ENCODE measurements around the gene STAG1. TPM values are rescaled to one million over a fixed set of nuclear protein-coding genes. Genes with fewer than 3 reads are reported as not detected.
"Not testable (repeated sequence)": the region's sequence is repeated elsewhere in the genome, so short reads cannot be mapped to it uniquely, and the experiment has no call there.

The STAG1 gene
- total RNA-seq, 2 experiments from 2014 or later, result 34.1 to 36.2 TPM

- ChIA-PET CTCF (interaction anchor here (1.1 kb wide), 1 partner anchor 156 kb away, joined by 5 read pairs; the partner anchor contains the start of gene STAG1), POLR2A (interaction anchor here (0.8 to 2.6 kb wide), 2 partner anchors 19 to 156 kb away, joined by 3 to 9 read pairs; partner anchors contain the start of gene STAG1)
- no peak overlapping the region for H3K4me3 Mint-ChIP-seq
- H3K9me3 Mint-ChIP-seq, result no peaks in the 10 kb centered on the region
- DNase-seq, result no peak
- H3K27me3 Mint-ChIP-seq, result no peaks in the 10 kb centered on the region
- H3K4me1 Mint-ChIP-seq, result peaks cover 22% of the 10 kb centered on the region
- peaks cover 4% of the 10 kb centered on the region for H3K36me3 Mint-ChIP-seq (ENCODE audit: low read depth)
- H3K27ac Mint-ChIP-seq, result peak overlapping the region; percentile 38
These were observed 156.1 kb downstream of the STAG1 start for GRCh38 chr3:136595913-136596697.

- DNase-seq, result no peak
- H3K4me3 Mint-ChIP-seq, result no peak overlapping the region
- H3K36me3 Mint-ChIP-seq (ENCODE audit: low read depth), result peaks cover 23% of the 10 kb centered on the region
- ChIA-PET CTCF (interaction anchor here (1.3 to 2.0 kb wide), 3 partner anchors 9 to 166 kb away, joined by 3 to 7 read pairs (median 4); partner anchors contain the start of gene STAG1), POLR2A (interaction anchor here (1.7 kb wide), 1 partner anchor 166 kb away, joined by 5 read pairs; the partner anchor contains the start of gene STAG1)
- H3K27me3 Mint-ChIP-seq, result no peaks in the 10 kb centered on the region
- H3K27ac Mint-ChIP-seq, result no peak overlapping the region
- H3K9me3 Mint-ChIP-seq, result no peaks in the 10 kb centered on the region
- H3K4me1 Mint-ChIP-seq, result peaks cover 5% of the 10 kb centered on the region
These were observed 165.6 kb downstream of the STAG1 start for GRCh38 chr3:136586580-136586979.

GRCh38 chr3:136584728-136585127 is 167.4 kb downstream of the STAG1 start:
- Mint-ChIP-seq H3K4me1 (peaks cover 5% of the 10 kb centered on the region), H3K4me3 (no peak overlapping the region), H3K27ac (no peak overlapping the region), H3K9me3 (no peaks in the 10 kb centered on the region), H3K27me3 (no peaks in the 10 kb centered on the region), H3K36me3 (ENCODE audit: low read depth) (peaks cover 23% of the 10 kb centered on the region)
- no peak for DNase-seq
- ChIA-PET POLR2A (no interaction called here), CTCF (interaction anchor here (0.6 to 2.0 kb wide), 2 partner anchors 168 to 280 kb away, joined by 4 to 7 read pairs; partner anchors contain the start of gene STAG1)

GRCh38 chr3:136583823-136584222 is 168.4 kb downstream of the STAG1 start:
- Mint-ChIP-seq H3K27ac (no peak overlapping the region), H3K4me1 (peaks cover 5% of the 10 kb centered on the region), H3K27me3 (no peaks in the 10 kb centered on the region), H3K36me3 (ENCODE audit: low read depth) (peaks cover 25% of the 10 kb centered on the region), H3K4me3 (no peak overlapping the region), H3K9me3 (no peaks in the 10 kb centered on the region)
- ChIA-PET CTCF (no interaction called here), POLR2A (no interaction called here)
- no peak for DNase-seq

- Mint-ChIP-seq H3K27me3 (no peaks in the 10 kb centered on the region), H3K9me3 (no peaks in the 10 kb centered on the region), H3K36me3 (ENCODE audit: low read depth) (peaks cover 11% of the 10 kb centered on the region), H3K27ac (no peak overlapping the region), H3K4me1 (no peaks in the 10 kb centered on the region), H3K4me3 (no peak overlapping the region)
- DNase-seq, result no peak
- POLR2A ChIA-PET, result no interaction called here
- CTCF ChIA-PET, result interaction anchor here (1.3 to 2.0 kb wide), 2 partner anchors 9 to 175 kb away, joined by 4 to 6 read pairs; partner anchors contain the start of gene STAG1
These were observed 174.4 kb downstream of the STAG1 start for GRCh38 chr3:136577791-136578190.

GRCh38 chr3:136576279-136577009 is 175.7 kb downstream of the STAG1 start:
- no peak for DNase-seq
- Mint-ChIP-seq H3K4me3 (no peak overlapping the region), H3K4me1 (no peaks in the 10 kb centered on the region), H3K27ac (no peak overlapping the region), H3K9me3 (no peaks in the 10 kb centered on the region), H3K27me3 (no peaks in the 10 kb centered on the region), H3K36me3 (ENCODE audit: low read depth) (peaks cover 17% of the 10 kb centered on the region)
- POLR2A ChIA-PET, result interaction anchor here (0.7 kb wide), 1 partner anchor 19 kb away, joined by 3 read pairs; no protein-coding TSS in a partner anchor
- CTCF ChIA-PET, result interaction anchor here (1.3 to 2.0 kb wide), 3 partner anchors 10 to 438 kb away, joined by 4 to 6 read pairs (median 6); partner anchors contain the start of gene STAG1

- Mint-ChIP-seq H3K4me3 (no peak overlapping the region), H3K27ac (no peak overlapping the region), H3K9me3 (no peaks in the 10 kb centered on the region), H3K4me1 (peaks cover 2% of the 10 kb centered on the region), H3K27me3 (no peaks in the 10 kb centered on the region), H3K36me3 (ENCODE audit: low read depth) (peaks cover 20% of the 10 kb centered on the region)
- POLR2A ChIA-PET, result no interaction called here
- CTCF ChIA-PET, result no interaction called here
- no peak for DNase-seq
These were observed 184.5 kb downstream of the STAG1 start for GRCh38 chr3:136567599-136568188.

- DNase-seq; CTCF ChIA-PET; H3K9me3 Mint-ChIP-seq; H3K27ac Mint-ChIP-seq; H3K4me3 Mint-ChIP-seq; H3K4me1 Mint-ChIP-seq; POLR2A ChIA-PET; H3K36me3 Mint-ChIP-seq (ENCODE audit: low read depth); H3K27me3 Mint-ChIP-seq: not testable (repeated sequence)
These were observed 187.2 kb downstream of the STAG1 start for GRCh38 chr3:136564962-136565361.

GRCh38 chr3:136562026-136562425 is 190.2 kb downstream of the STAG1 start:
- Mint-ChIP-seq H3K27ac (no peak overlapping the region), H3K27me3 (no peaks in the 10 kb centered on the region), H3K4me1 (peaks cover 2% of the 10 kb centered on the region), H3K4me3 (no peak overlapping the region), H3K9me3 (no peaks in the 10 kb centered on the region), H3K36me3 (ENCODE audit: low read depth) (peaks cover 7% of the 10 kb centered on the region)
- ChIA-PET CTCF (interaction anchor here (1.2 kb wide), 1 partner anchor 452 kb away, joined by 3 read pairs; no protein-coding TSS in a partner anchor), POLR2A (no interaction called here)
- DNase-seq, result no peak

- H3K36me3 Mint-ChIP-seq (ENCODE audit: low read depth), result no peaks in the 10 kb centered on the region
- DNase-seq, result no peak
- H3K27ac Mint-ChIP-seq, result no peak overlapping the region
- H3K4me3 Mint-ChIP-seq, result no peak overlapping the region
- H3K27me3 Mint-ChIP-seq, result no peaks in the 10 kb centered on the region
- peaks cover 2% of the 10 kb centered on the region for H3K4me1 Mint-ChIP-seq
- ChIA-PET CTCF (no interaction called here), POLR2A (no interaction called here)
- no peaks in the 10 kb centered on the region for H3K9me3 Mint-ChIP-seq
These were observed 192.3 kb downstream of the STAG1 start for GRCh38 chr3:136559896-136560295.

- CTCF ChIA-PET, result not testable (repeated sequence)
These were observed 202.7 kb downstream of the STAG1 start for GRCh38 chr3:136549461-136549860.

GRCh38 chr3:136547293-136547692 is 204.9 kb downstream of the STAG1 start:
- peaks cover 2% of the 10 kb centered on the region for H3K4me1 Mint-ChIP-seq
- ChIA-PET CTCF (interaction anchor here (0.6 kb wide), 1 partner anchor 416 kb away, joined by 3 read pairs; no protein-coding TSS in a partner anchor), POLR2A (no interaction called here)
- peaks cover 18% of the 10 kb centered on the region for H3K36me3 Mint-ChIP-seq (ENCODE audit: low read depth)
- no peak for DNase-seq
- H3K27me3 Mint-ChIP-seq, result no peaks in the 10 kb centered on the region
- H3K9me3 Mint-ChIP-seq, result no peaks in the 10 kb centered on the region
- no peak overlapping the region for H3K4me3 Mint-ChIP-seq
- H3K27ac Mint-ChIP-seq, result no peak overlapping the region

More at GRCh38 chr3:136549461-136549860, 202.7 kb downstream of the STAG1 start:
- H3K4me1 Mint-ChIP-seq, DNase-seq, H3K27ac Mint-ChIP-seq, H3K9me3 Mint-ChIP-seq, H3K27me3 Mint-ChIP-seq, H3K4me3 Mint-ChIP-seq: not testable (repeated sequence)
- H3K36me3 Mint-ChIP-seq (ENCODE audit: low read depth), result peaks cover 22% of the 10 kb centered on the region
- POLR2A ChIA-PET, result interaction anchor here (1.0 kb wide), 1 partner anchor 312 kb away, joined by 3 read pairs; the partner anchor contains the start of gene NCK1

GRCh38 chr3:136546720-136547119 is 205.5 kb downstream of the STAG1 start:
- Mint-ChIP-seq H3K4me1 (peaks cover 2% of the 10 kb centered on the region), H3K4me3 (no peak overlapping the region), H3K27me3 (no peaks in the 10 kb centered on the region), H3K27ac (no peak overlapping the region), H3K9me3 (no peaks in the 10 kb centered on the region), H3K36me3 (ENCODE audit: low read depth) (peaks cover 19% of the 10 kb centered on the region)
- DNase-seq, result no peak
- CTCF ChIA-PET, result interaction anchor here (1.2 to 3.2 kb wide), 2 partner anchors 206 to 467 kb away, joined by 4 to 24 read pairs; partner anchors contain the start of gene STAG1
- POLR2A ChIA-PET, result no interaction called here

Measured in activated CD4-positive, alpha-beta memory T cell treated with anti-CD3 and anti-CD28 coated beads, Interleukin-2, amount 10 ng/mL, durations not matched to agents 7 days and 5 days (primary cell).